Mammary epithelial cell (primary cell): ENCODE measurements around the gene TRIM4.

Source experiments
- EZH2 ChIP-seq: IDR thresholded peaks from 2 replicates; pipeline ENCODE4 v1.6.1; 2012; ENCODE audit warnings: low read length, inconsistent platforms, borderline replicate concordance
- TF ChIP-seq, protein P1 (sequence below), 2 donors: IDR thresholded peaks in 1 of 2; conservative IDR thresholded peaks in 1 of 2; 2 replicates each; pipeline ENCODE4 v1.5.1; 2011 to 2012; ENCODE audit warnings: inconsistent platforms in 2 of 2, low read length in 2 of 2, mild to moderate bottlenecking in 2 of 2, control low read depth in 1 of 2, low read depth in 1 of 2; ENCODE audit not compliant: insufficient read depth in 1 of 2; ENCODE audit errors: extremely low read depth in 1 of 2

DNA sequence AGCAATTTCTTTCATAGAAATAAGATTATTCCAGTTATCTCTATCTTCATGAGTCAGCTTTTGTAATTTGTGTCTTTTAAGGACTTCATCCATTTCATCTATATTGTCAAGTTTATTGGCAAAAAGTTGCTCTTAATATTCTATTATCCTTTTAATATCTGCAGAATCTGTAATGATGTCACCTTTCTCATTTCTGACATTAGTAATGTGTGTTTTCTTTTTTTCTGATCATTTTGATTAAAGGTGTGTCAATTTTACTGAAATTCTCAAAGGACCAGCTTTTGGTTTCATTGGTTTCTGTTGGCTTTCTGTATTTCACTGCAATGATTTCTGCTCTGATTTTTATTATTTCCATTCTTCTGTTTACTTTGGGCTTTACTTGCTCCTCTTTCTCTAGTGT is 24.6 kb downstream of the TRIM4 start:
- TF ChIP-seq, protein P1, sequence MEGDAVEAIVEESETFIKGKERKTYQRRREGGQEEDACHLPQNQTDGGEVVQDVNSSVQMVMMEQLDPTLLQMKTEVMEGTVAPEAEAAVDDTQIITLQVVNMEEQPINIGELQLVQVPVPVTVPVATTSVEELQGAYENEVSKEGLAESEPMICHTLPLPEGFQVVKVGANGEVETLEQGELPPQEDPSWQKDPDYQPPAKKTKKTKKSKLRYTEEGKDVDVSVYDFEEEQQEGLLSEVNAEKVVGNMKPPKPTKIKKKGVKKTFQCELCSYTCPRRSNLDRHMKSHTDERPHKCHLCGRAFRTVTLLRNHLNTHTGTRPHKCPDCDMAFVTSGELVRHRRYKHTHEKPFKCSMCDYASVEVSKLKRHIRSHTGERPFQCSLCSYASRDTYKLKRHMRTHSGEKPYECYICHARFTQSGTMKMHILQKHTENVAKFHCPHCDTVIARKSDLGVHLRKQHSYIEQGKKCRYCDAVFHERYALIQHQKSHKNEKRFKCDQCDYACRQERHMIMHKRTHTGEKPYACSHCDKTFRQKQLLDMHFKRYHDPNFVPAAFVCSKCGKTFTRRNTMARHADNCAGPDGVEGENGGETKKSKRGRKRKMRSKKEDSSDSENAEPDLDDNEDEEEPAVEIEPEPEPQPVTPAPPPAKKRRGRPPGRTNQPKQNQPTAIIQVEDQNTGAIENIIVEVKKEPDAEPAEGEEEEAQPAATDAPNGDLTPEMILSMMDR (conservative IDR thresholded peaks at IDR 0.05 in 1 of 2, IDR thresholded peaks at IDR 0.05 in 1 of 2; ENCODE audit: extremely low read depth in 1 of 2, insufficient read depth in 1 of 2, low read depth in 1 of 2, low read length in 2 of 2): no peak
- no peak for TF ChIP-seq EZH2
